Measurements from ENCODE around the gene GPX7.
A peak's percentile ranks its signal among the peaks of the same experiment; 100 is the strongest.
"Not testable (repeated sequence)": the region's sequence is repeated elsewhere in the genome, so short reads cannot be mapped to it uniquely, and the experiment has no call there.

GPX7 gene

GRCh38 chr1:52601991-52602855, at the start of gene GPX7:
Gene GPX7, plus strand, starts transcription at chr1:52602371. Its CDS starts 39 bp downstream, at chr1:52602410.
- DNase-seq: peak; percentile 29

- DNase-seq: peak; percentile 82
Measured at GRCh38 chr1:52552505-52553361, 49.4 kb upstream of the GPX7 start, which contains the start of gene TUT4. Gene TUT4, minus strand, starts transcription at chr1:52553092. Its CDS starts 26,812 bp downstream, at chr1:52526280.

- peak; percentile 87 for DNase-seq
Measured at GRCh38 chr1:52553362-52554266, 48.6 kb upstream of the GPX7 start.

- DNase-seq: no peak
Measured at GRCh38 chr1:52554267-52554640, 47.9 kb upstream of the GPX7 start.

- peak; percentile 40 for DNase-seq
Measured at GRCh38 chr1:52554756-52555155, 47.4 kb upstream of the GPX7 start.

GRCh38 chr1:52556641-52557360, 45.4 kb upstream of the GPX7 start:
- DNase-seq: no peak

GRCh38 chr1:52558941-52559340, 43.2 kb upstream of the GPX7 start:
- DNase-seq: peak; percentile 33

- no peak for DNase-seq
Measured at GRCh38 chr1:52559875-52560274, 42.3 kb upstream of the GPX7 start.

- DNase-seq: no peak
Measured at GRCh38 chr1:52562766-52563165, 39.4 kb upstream of the GPX7 start.

- DNase-seq: no peak
Measured at GRCh38 chr1:52567943-52568342, 34.2 kb upstream of the GPX7 start.

GRCh38 chr1:52569449-52570210, 32.5 kb upstream of the GPX7 start:
- DNase-seq: no peak

- no peak for DNase-seq
Measured at GRCh38 chr1:52571783-52572182, 30.4 kb upstream of the GPX7 start.

GRCh38 chr1:52572387-52572786, 29.8 kb upstream of the GPX7 start:
- DNase-seq: no peak

GRCh38 chr1:52574594-52574993, 27.6 kb upstream of the GPX7 start:
- DNase-seq: no peak

GRCh38 chr1:52576074-52576473, 26.1 kb upstream of the GPX7 start:
- no peak for DNase-seq

GRCh38 chr1:52578066-52578465, 24.1 kb upstream of the GPX7 start:
- DNase-seq: not testable (repeated sequence)

- DNase-seq: no peak
Measured at GRCh38 chr1:52579415-52579814, 22.8 kb upstream of the GPX7 start.

- DNase-seq: no peak
Measured at GRCh38 chr1:52580283-52580682, 21.9 kb upstream of the GPX7 start.

GRCh38 chr1:52582116-52582696, 20.0 kb upstream of the GPX7 start:
- DNase-seq: no peak

- no peak for DNase-seq
Measured at GRCh38 chr1:52585474-52585873, 16.7 kb upstream of the GPX7 start.

GRCh38 chr1:52588027-52588426, 14.1 kb upstream of the GPX7 start:
- DNase-seq: no peak
